IPS-18a (cell line): ENCODE results near the gene EXOC1L.

Experiments
- H3K27ac ChIP-seq: one replicate; pipeline ENCODE4 v1.5.1; 2013; ENCODE audit warnings: low read length
- H3K27me3 ChIP-seq: one replicate; pipeline ENCODE4 v1.6.1; 2013; ENCODE audit warnings: mild to moderate bottlenecking, low read length; ENCODE audit not compliant: control insufficient read depth, insufficient read depth
- H3K36me3 ChIP-seq: one replicate; pipeline ENCODE4 v1.6.1; 2013; ENCODE audit warnings: low read depth, low read length; ENCODE audit not compliant: control insufficient read depth
- H3K4me1 ChIP-seq: one replicate; pipeline ENCODE4 v1.6.1; 2013; ENCODE audit warnings: low read depth, low read length; ENCODE audit not compliant: control insufficient read depth
- H3K4me3 ChIP-seq: one replicate; pipeline ENCODE4 v1.5.1; 2013; ENCODE audit warnings: low read length
- H3K9ac ChIP-seq: one replicate; pipeline ENCODE4 v1.6.1; 2013; ENCODE audit warnings: mild to moderate bottlenecking, low read length, moderate library complexity
- H3K9me3 ChIP-seq: one replicate; pipeline ENCODE4 v1.6.1; 2013; ENCODE audit warnings: low read depth, low read length; ENCODE audit not compliant: control insufficient read depth

EXOC1L gene

GRCh38 chr4:55819634-55820033 lies at the start of gene EXOC1L:
TSS of gene EXOC1L (plus strand) at chr4:55819790. CDS start at chr4:55820027, 237 bp downstream.
- Histone ChIP-seq H3K9ac (no peak within 1 kb of the TSS), H3K27me3 (no peaks in the 10 kb centered on the region), H3K4me3 (peak within 1 kb of the TSS; percentile 47), H3K9me3 (no peaks in the 10 kb centered on the region), H3K4me1 (peaks cover 6% of the 10 kb centered on the region), H3K36me3 (no peaks in the 10 kb centered on the region), H3K27ac (no peak within 1 kb of the TSS)

- Histone ChIP-seq H3K4me3 (no peak overlapping the region), H3K27ac (no peak overlapping the region), H3K36me3 (no peaks in the 10 kb centered on the region), H3K4me1 (peaks cover 7% of the 10 kb centered on the region), H3K9ac (no peak overlapping the region), H3K9me3 (no peaks in the 10 kb centered on the region), H3K27me3 (no peaks in the 10 kb centered on the region)
Observed at GRCh38 chr4:55770662-55771061, 48.9 kb upstream of the EXOC1L start.

- no peaks in the 10 kb centered on the region for H3K36me3 ChIP-seq
- no peak overlapping the region for H3K27ac ChIP-seq
- no peak overlapping the region for H3K9ac ChIP-seq
- no peak overlapping the region for H3K4me3 ChIP-seq
- no peaks in the 10 kb centered on the region for H3K4me1 ChIP-seq
- no peaks in the 10 kb centered on the region for H3K9me3 ChIP-seq
- H3K27me3 ChIP-seq = no peaks in the 10 kb centered on the region
Observed at GRCh38 chr4:55781341-55781740, 38.2 kb upstream of the EXOC1L start.

- H3K27ac ChIP-seq = no peak overlapping the region
- H3K9me3 ChIP-seq = no peaks in the 10 kb centered on the region
- H3K4me3 ChIP-seq = no peak overlapping the region
- no peaks in the 10 kb centered on the region for H3K36me3 ChIP-seq
- no peaks in the 10 kb centered on the region for H3K4me1 ChIP-seq
- H3K27me3 ChIP-seq = no peaks in the 10 kb centered on the region
- no peak overlapping the region for H3K9ac ChIP-seq
Observed at GRCh38 chr4:55781812-55782211, 37.8 kb upstream of the EXOC1L start.

- no peak overlapping the region for H3K27ac ChIP-seq
- H3K9ac ChIP-seq = no peak overlapping the region
- H3K9me3 ChIP-seq = no peaks in the 10 kb centered on the region
- no peak overlapping the region for H3K4me3 ChIP-seq
- H3K27me3 ChIP-seq = no peaks in the 10 kb centered on the region
- H3K36me3 ChIP-seq = no peaks in the 10 kb centered on the region
- H3K4me1 ChIP-seq = no peaks in the 10 kb centered on the region
Observed at GRCh38 chr4:55783584-55783983, 36.0 kb upstream of the EXOC1L start.

- Histone ChIP-seq H3K4me3 (no peak overlapping the region), H3K9ac (no peak overlapping the region), H3K27me3 (no peaks in the 10 kb centered on the region), H3K36me3 (no peaks in the 10 kb centered on the region), H3K9me3 (no peaks in the 10 kb centered on the region), H3K4me1 (no peaks in the 10 kb centered on the region), H3K27ac (no peak overlapping the region)
Observed at GRCh38 chr4:55784747-55785146, 34.8 kb upstream of the EXOC1L start.

- H3K27me3 ChIP-seq = no peaks in the 10 kb centered on the region
- H3K4me3 ChIP-seq = no peak overlapping the region
- no peaks in the 10 kb centered on the region for H3K36me3 ChIP-seq
- no peak overlapping the region for H3K27ac ChIP-seq
- no peaks in the 10 kb centered on the region for H3K4me1 ChIP-seq
- no peaks in the 10 kb centered on the region for H3K9me3 ChIP-seq
- no peak overlapping the region for H3K9ac ChIP-seq
Observed at GRCh38 chr4:55791666-55792065, 27.9 kb upstream of the EXOC1L start.

- Histone ChIP-seq H3K9ac (no peak overlapping the region), H3K4me3 (no peak overlapping the region), H3K36me3 (no peaks in the 10 kb centered on the region), H3K4me1 (no peaks in the 10 kb centered on the region), H3K27me3 (no peaks in the 10 kb centered on the region), H3K27ac (no peak overlapping the region), H3K9me3 (no peaks in the 10 kb centered on the region)
Observed at GRCh38 chr4:55793479-55793878, 26.1 kb upstream of the EXOC1L start.

GRCh38 chr4:55794053-55794452 lies 25.5 kb upstream of the EXOC1L start:
- H3K27me3 ChIP-seq = no peaks in the 10 kb centered on the region
- no peak overlapping the region for H3K9ac ChIP-seq
- no peaks in the 10 kb centered on the region for H3K9me3 ChIP-seq
- H3K4me1 ChIP-seq = no peaks in the 10 kb centered on the region
- no peaks in the 10 kb centered on the region for H3K36me3 ChIP-seq
- H3K27ac ChIP-seq = no peak overlapping the region
- H3K4me3 ChIP-seq = no peak overlapping the region

GRCh38 chr4:55795341-55795740 lies 24.2 kb upstream of the EXOC1L start:
- no peaks in the 10 kb centered on the region for H3K9me3 ChIP-seq
- H3K4me1 ChIP-seq = no peaks in the 10 kb centered on the region
- H3K27ac ChIP-seq = no peak overlapping the region
- H3K36me3 ChIP-seq = no peaks in the 10 kb centered on the region
- no peak overlapping the region for H3K4me3 ChIP-seq
- H3K9ac ChIP-seq = no peak overlapping the region
- no peaks in the 10 kb centered on the region for H3K27me3 ChIP-seq

- Histone ChIP-seq H3K9me3 (no peaks in the 10 kb centered on the region), H3K4me1 (no peaks in the 10 kb centered on the region)
Observed at GRCh38 chr4:55801498-55801897, 18.1 kb upstream of the EXOC1L start.

GRCh38 chr4:55807556-55807955 lies 12.0 kb upstream of the EXOC1L start:
- Histone ChIP-seq H3K9ac (no peak overlapping the region), H3K4me3 (no peak overlapping the region), H3K4me1 (no peaks in the 10 kb centered on the region), H3K27me3 (no peaks in the 10 kb centered on the region), H3K9me3 (no peaks in the 10 kb centered on the region), H3K36me3 (no peaks in the 10 kb centered on the region), H3K27ac (no peak overlapping the region)

More at GRCh38 chr4:55801498-55801897, 18.1 kb upstream of the EXOC1L start:
- H3K27me3 ChIP-seq = no peaks in the 10 kb centered on the region
- H3K36me3 ChIP-seq = no peaks in the 10 kb centered on the region
- H3K9ac ChIP-seq = no peak overlapping the region
- no peak overlapping the region for H3K27ac ChIP-seq
- H3K4me3 ChIP-seq = no peak overlapping the region
